ENCODE results near the gene HCN1.

HCN1 gene

GRCh38 chr5:45271626-45272025, 424.6 kb downstream of the HCN1 start:
- H3K36me3 ChIP-seq (ENCODE audit: control insufficient read depth, insufficient read depth, low read length): no peaks in the 10 kb centered on the region
- WGBS, 2 experiments: 89 to 100% methylated on average over 1 of the region's 1 CpG

GRCh38 chr5:45264447-45264846, 431.7 kb downstream of the HCN1 start:
- Histone ChIP-seq H3K36me3 (ENCODE audit: control insufficient read depth, insufficient read depth, low read length) (no peaks in the 10 kb centered on the region), H3K4me3 (ENCODE audit: insufficient read depth, low read depth, low read length) (no peak overlapping the region), H3K9me3 (ENCODE audit: control insufficient read depth, low read length) (no peaks in the 10 kb centered on the region), H3K27me3 (ENCODE audit: control insufficient read depth, insufficient read depth, low read length, poor library complexity, severe bottlenecking) (no peaks in the 10 kb centered on the region), H3K27ac (ENCODE audit: insufficient read depth, low read depth, low read length, poor library complexity, severe bottlenecking) (no peak overlapping the region), H3K4me1 (ENCODE audit: control insufficient read depth, insufficient read depth, low read length) (no peaks in the 10 kb centered on the region)
- WGBS, 2 experiments: 100% methylated on average over 1 of the region's 1 CpG; no CpG with 5 or more reads in 1 of the 2 experiments

More at GRCh38 chr5:45271626-45272025, 424.6 kb downstream of the HCN1 start:
- no peaks in the 10 kb centered on the region for H3K4me1 ChIP-seq (ENCODE audit: control insufficient read depth, insufficient read depth, low read length)
- H3K4me3 ChIP-seq (ENCODE audit: insufficient read depth, low read depth, low read length): no peak overlapping the region
- H3K27ac ChIP-seq (ENCODE audit: insufficient read depth, low read depth, low read length, poor library complexity, severe bottlenecking): no peak overlapping the region
- H3K27me3 ChIP-seq (ENCODE audit: control insufficient read depth, insufficient read depth, low read length, poor library complexity, severe bottlenecking): no peaks in the 10 kb centered on the region
- no peaks in the 10 kb centered on the region for H3K9me3 ChIP-seq (ENCODE audit: control insufficient read depth, low read length)

DNA sequence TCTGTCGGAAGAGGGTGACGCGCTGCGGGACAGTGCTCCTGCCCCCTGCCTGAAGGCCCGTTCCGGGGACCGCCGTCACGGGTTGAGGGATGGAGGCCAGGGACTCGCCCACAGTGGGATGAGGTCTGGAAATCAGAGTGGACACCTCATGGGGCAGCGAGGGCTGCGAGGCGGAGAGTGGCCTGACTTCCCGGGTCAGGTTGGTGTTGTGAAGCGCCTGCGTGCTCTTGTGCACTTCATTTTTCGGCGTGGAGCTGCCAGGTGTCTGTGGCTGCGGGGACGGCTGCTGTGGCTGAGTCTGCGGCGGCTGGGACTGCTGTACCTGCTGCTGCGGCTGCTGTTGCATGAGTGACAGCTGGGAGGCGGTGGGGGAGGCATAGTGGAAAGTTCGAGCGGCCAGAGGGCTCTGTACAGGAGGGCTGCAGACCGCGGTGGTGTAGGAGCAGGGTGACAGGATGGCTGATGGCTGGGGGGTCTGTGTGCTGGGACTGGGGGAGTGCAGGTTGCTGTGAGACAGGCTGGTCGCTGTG, 434.1 kb downstream of the HCN1 start:
- Histone ChIP-seq H3K27ac (ENCODE audit: insufficient read depth, low read depth, low read length, poor library complexity, severe bottlenecking) (no peak overlapping the region), H3K36me3 (ENCODE audit: control insufficient read depth, insufficient read depth, low read length) (no peaks in the 10 kb centered on the region), H3K4me3 (ENCODE audit: insufficient read depth, low read depth, low read length) (no peak overlapping the region), H3K27me3 (ENCODE audit: control insufficient read depth, insufficient read depth, low read length, poor library complexity, severe bottlenecking) (no peaks in the 10 kb centered on the region), H3K9me3 (ENCODE audit: control insufficient read depth, low read length) (no peaks in the 10 kb centered on the region), H3K4me1 (ENCODE audit: control insufficient read depth, insufficient read depth, low read length) (no peaks in the 10 kb centered on the region)
- 95 to 97% methylated on average over 29 of the region's 29 CpGs for WGBS, 2 experiments

GRCh38 chr5:45261125-45261524, 435.1 kb downstream of the HCN1 start:
- no peaks in the 10 kb centered on the region for H3K36me3 ChIP-seq (ENCODE audit: control insufficient read depth, insufficient read depth, low read length)
- 92% methylated on average over 3 of the region's 4 CpGs; no CpG with 5 or more reads in 1 of the 2 experiments for WGBS, 2 experiments
- no peaks in the 10 kb centered on the region for H3K27me3 ChIP-seq (ENCODE audit: control insufficient read depth, insufficient read depth, low read length, poor library complexity, severe bottlenecking)
- H3K4me3 ChIP-seq (ENCODE audit: insufficient read depth, low read depth, low read length): no peak overlapping the region
- no peak overlapping the region for H3K27ac ChIP-seq (ENCODE audit: insufficient read depth, low read depth, low read length, poor library complexity, severe bottlenecking)
- no peaks in the 10 kb centered on the region for H3K4me1 ChIP-seq (ENCODE audit: control insufficient read depth, insufficient read depth, low read length)
- no peaks in the 10 kb centered on the region for H3K9me3 ChIP-seq (ENCODE audit: control insufficient read depth, low read length)

GRCh38 chr5:45260292-45260691, 435.9 kb downstream of the HCN1 start:
- H3K36me3 ChIP-seq (ENCODE audit: control insufficient read depth, insufficient read depth, low read length): no peaks in the 10 kb centered on the region
- no peaks in the 10 kb centered on the region for H3K9me3 ChIP-seq (ENCODE audit: control insufficient read depth, low read length)
- no peaks in the 10 kb centered on the region for H3K27me3 ChIP-seq (ENCODE audit: control insufficient read depth, insufficient read depth, low read length, poor library complexity, severe bottlenecking)
- WGBS, 2 experiments: 87 to 89% methylated on average over 2 of the region's 3 CpGs
- H3K27ac ChIP-seq (ENCODE audit: insufficient read depth, low read depth, low read length, poor library complexity, severe bottlenecking): no peak overlapping the region
- H3K4me1 ChIP-seq (ENCODE audit: control insufficient read depth, insufficient read depth, low read length): no peaks in the 10 kb centered on the region
- no peak overlapping the region for H3K4me3 ChIP-seq (ENCODE audit: insufficient read depth, low read depth, low read length)

DNA sequence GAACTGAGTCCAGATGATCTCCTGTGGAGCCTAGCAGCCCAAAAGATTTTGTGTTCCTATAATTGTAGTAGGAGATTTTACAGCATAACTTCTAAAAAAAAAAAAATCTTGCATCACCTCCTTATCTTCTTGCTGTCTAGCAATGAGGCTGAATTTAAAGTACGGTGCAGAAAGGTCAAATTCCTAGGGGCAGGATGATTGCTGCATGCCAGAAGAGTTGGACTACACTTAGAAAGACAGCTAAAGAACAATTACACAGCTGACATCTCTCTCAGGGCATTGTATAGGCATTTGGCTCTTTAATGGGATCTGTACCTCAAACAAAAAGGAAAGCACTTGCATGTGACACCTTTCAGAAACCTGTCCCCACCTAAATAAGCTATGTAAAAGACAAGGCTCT, 443.2 kb downstream of the HCN1 start:
- H3K27ac ChIP-seq (ENCODE audit: insufficient read depth, low read depth, low read length, poor library complexity, severe bottlenecking): peak overlapping the region; percentile 47

DNA sequence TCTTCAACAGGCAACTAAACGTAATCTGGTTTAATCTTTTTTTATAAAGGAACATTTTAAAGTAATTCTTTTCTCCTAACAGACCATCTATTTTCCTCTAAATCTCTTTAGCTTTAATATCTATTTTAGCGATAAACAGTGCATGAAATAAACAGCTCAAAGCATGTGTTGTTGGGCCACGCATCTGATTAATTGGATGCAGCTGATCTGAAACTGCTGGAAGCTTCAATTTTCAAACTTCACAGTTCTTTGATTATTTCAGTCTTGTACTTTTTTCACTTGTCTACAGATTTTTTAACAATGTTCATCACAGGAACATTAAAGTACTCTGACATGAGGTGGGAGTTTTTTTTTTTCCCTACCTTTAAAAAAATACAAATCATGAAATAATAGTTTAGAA, 443.6 kb downstream of the HCN1 start:
- H3K4me1 ChIP-seq (ENCODE audit: control insufficient read depth, insufficient read depth, low read length): peaks cover 5% of the 10 kb centered on the region
- WGBS, 2 experiments: 87 to 94% methylated on average over 2 to 3 of the region's 3 CpGs
- H3K4me3 ChIP-seq (ENCODE audit: insufficient read depth, low read depth, low read length): no peak overlapping the region
- H3K36me3 ChIP-seq (ENCODE audit: control insufficient read depth, insufficient read depth, low read length): no peaks in the 10 kb centered on the region
- H3K9me3 ChIP-seq (ENCODE audit: control insufficient read depth, low read length): no peaks in the 10 kb centered on the region
- peak overlapping the region; percentile 47 for H3K27ac ChIP-seq (ENCODE audit: insufficient read depth, low read depth, low read length, poor library complexity, severe bottlenecking)
- no peaks in the 10 kb centered on the region for H3K27me3 ChIP-seq (ENCODE audit: control insufficient read depth, insufficient read depth, low read length, poor library complexity, severe bottlenecking)

More for the DNA sequence above, 443.2 kb downstream of the HCN1 start:
- Histone ChIP-seq H3K9me3 (ENCODE audit: control insufficient read depth, low read length) (no peaks in the 10 kb centered on the region), H3K4me1 (ENCODE audit: control insufficient read depth, insufficient read depth, low read length) (peaks cover 5% of the 10 kb centered on the region), H3K27me3 (ENCODE audit: control insufficient read depth, insufficient read depth, low read length, poor library complexity, severe bottlenecking) (no peaks in the 10 kb centered on the region), H3K36me3 (ENCODE audit: control insufficient read depth, insufficient read depth, low read length) (no peaks in the 10 kb centered on the region), H3K4me3 (ENCODE audit: insufficient read depth, low read depth, low read length) (no peak overlapping the region)
- 14 to 42% methylated on average over 1 of the region's 1 CpG for WGBS, 2 experiments

- WGBS, 2 experiments: 94% methylated on average over 25 of the region's 25 CpGs
- Histone ChIP-seq H3K4me1 (ENCODE audit: control insufficient read depth, insufficient read depth, low read length) (no peaks in the 10 kb centered on the region), H3K27ac (ENCODE audit: insufficient read depth, low read depth, low read length, poor library complexity, severe bottlenecking) (no peak overlapping the region), H3K27me3 (ENCODE audit: control insufficient read depth, insufficient read depth, low read length, poor library complexity, severe bottlenecking) (no peaks in the 10 kb centered on the region), H3K9me3 (ENCODE audit: control insufficient read depth, low read length) (no peaks in the 10 kb centered on the region), H3K4me3 (ENCODE audit: insufficient read depth, low read depth, low read length) (no peak overlapping the region), H3K36me3 (ENCODE audit: control insufficient read depth, insufficient read depth, low read length) (no peaks in the 10 kb centered on the region)
Observed at GRCh38 chr5:45225571-45226031, 470.6 kb downstream of the HCN1 start.

DNA sequence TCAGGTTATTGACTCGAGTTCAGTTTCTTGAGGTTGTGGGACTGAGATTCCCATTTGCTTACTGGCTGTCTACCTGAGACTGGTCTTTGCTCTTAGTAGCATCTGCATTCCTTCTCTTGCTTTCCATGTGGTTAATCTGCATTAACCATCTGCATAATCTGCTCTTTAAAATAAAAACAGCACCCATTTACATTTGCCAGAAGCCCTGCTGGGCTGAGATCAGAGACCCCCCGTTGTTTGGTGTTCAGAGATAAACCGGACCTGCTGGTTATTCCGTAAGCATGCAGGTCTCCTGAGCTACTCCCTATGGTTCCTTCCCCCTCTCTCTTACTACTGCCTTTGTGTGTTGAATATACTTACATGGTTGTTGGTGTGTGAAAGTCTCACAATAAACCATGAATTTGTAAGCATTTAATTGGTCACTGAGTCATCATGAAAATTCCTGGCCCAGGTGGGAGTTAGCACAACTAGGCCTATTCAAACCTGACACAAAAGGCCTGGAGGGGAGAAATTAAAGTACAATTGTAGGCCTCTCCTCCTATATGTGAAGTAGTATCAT, 490.7 kb downstream of the HCN1 start:
- Histone ChIP-seq H3K36me3 (ENCODE audit: control insufficient read depth, insufficient read depth, low read length) (no peaks in the 10 kb centered on the region), H3K4me3 (ENCODE audit: insufficient read depth, low read depth, low read length) (no peak overlapping the region), H3K27me3 (ENCODE audit: control insufficient read depth, insufficient read depth, low read length, poor library complexity, severe bottlenecking) (no peaks in the 10 kb centered on the region), H3K4me1 (ENCODE audit: control insufficient read depth, insufficient read depth, low read length) (peaks cover 7% of the 10 kb centered on the region), H3K27ac (ENCODE audit: insufficient read depth, low read depth, low read length, poor library complexity, severe bottlenecking) (no peak overlapping the region), H3K9me3 (ENCODE audit: control insufficient read depth, low read length) (no peaks in the 10 kb centered on the region)
- 36 to 38% methylated on average over 4 of the region's 4 CpGs for WGBS, 2 experiments
